ENCODE measurements around the gene KEAP1.

DNA sequence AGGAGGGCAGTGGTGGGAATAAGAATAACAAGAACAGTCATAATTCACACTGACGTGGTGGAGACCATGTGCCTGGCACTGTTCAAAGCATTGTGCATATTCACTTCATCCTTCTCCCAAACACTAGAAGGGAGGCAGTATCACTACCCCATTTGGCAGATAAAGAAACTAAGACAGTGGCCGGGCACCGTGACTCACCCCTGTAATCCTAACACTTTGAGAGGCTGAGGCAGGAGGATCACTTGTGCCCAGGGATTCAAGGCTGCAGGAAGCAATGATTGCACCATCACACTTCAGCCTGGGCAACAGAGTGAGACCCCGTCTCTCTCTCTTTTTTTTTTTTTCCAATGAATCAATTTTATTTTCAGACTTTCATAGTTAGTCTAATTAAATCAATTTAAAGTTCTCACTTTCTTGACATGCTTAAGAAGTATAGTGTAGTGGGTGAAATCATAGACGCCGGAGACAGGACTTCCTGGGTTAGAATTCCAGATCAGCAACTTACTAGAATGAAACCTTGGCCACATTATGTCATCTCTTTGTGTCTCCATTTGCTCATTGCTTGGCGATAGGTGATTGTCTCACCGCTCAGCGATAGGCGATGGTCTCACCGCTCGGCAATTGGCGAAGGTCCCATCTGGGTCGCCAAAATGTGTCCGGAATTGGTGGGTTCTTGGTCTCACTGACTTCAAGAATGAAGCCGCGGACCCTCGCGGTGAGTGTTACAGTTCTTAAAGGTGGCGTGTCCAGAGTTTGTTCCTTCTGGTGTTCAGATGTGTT is 35.2 kb upstream of the KEAP1 start:
- TF ChIP-seq, protein P1, sequence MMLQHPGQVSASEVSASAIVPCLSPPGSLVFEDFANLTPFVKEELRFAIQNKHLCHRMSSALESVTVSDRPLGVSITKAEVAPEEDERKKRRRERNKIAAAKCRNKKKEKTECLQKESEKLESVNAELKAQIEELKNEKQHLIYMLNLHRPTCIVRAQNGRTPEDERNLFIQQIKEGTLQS (IDR thresholded peaks at IDR 0.05): no peak
- TF ChIP-seq, protein P1 (CRISPR knock-in tag; conservative IDR thresholded peaks at IDR 0.05): no peak
- TF ChIP-seq RAD21 (CRISPR knock-in tag; conservative IDR thresholded peaks at IDR 0.05 in 1 of 2, IDR thresholded peaks at IDR 0.05 in 1 of 2) (no peak), BHLHE40 (IDR thresholded peaks at IDR 0.05; ENCODE audit: low read length) (no peak), MXI1 (IDR thresholded peaks at IDR 0.05; ENCODE audit: low read depth, low read length) (no peak), ZKSCAN3 (CRISPR knock-in tag; IDR thresholded peaks at IDR 0.05) (no peak)
- TF ChIP-seq, protein P2, sequence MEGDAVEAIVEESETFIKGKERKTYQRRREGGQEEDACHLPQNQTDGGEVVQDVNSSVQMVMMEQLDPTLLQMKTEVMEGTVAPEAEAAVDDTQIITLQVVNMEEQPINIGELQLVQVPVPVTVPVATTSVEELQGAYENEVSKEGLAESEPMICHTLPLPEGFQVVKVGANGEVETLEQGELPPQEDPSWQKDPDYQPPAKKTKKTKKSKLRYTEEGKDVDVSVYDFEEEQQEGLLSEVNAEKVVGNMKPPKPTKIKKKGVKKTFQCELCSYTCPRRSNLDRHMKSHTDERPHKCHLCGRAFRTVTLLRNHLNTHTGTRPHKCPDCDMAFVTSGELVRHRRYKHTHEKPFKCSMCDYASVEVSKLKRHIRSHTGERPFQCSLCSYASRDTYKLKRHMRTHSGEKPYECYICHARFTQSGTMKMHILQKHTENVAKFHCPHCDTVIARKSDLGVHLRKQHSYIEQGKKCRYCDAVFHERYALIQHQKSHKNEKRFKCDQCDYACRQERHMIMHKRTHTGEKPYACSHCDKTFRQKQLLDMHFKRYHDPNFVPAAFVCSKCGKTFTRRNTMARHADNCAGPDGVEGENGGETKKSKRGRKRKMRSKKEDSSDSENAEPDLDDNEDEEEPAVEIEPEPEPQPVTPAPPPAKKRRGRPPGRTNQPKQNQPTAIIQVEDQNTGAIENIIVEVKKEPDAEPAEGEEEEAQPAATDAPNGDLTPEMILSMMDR (IDR thresholded peaks at IDR 0.05 in 2 of 3, conservative IDR thresholded peaks at IDR 0.05 in 1 of 3; ENCODE audit: insufficient read depth in 2 of 3, low read depth in 1 of 3, low read length in 3 of 3): no peak
- TF ChIP-seq, protein P3, sequence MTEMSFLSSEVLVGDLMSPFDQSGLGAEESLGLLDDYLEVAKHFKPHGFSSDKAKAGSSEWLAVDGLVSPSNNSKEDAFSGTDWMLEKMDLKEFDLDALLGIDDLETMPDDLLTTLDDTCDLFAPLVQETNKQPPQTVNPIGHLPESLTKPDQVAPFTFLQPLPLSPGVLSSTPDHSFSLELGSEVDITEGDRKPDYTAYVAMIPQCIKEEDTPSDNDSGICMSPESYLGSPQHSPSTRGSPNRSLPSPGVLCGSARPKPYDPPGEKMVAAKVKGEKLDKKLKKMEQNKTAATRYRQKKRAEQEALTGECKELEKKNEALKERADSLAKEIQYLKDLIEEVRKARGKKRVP (CRISPR knock-in tag; IDR thresholded peaks at IDR 0.05): no peak

Measured in K562 (cell line).